CD4-positive, alpha-beta T cell treated with Interleukin-1 beta for 1 hour (primary cell): Measurements from ENCODE around the gene PTPRCAP.

Experiments
- DNase-seq, 2 donors: peaks; one replicate each; pipeline ENCODE4 v3.0.0-alpha.2; 2020 to 2022

PTPRCAP gene

DNA sequence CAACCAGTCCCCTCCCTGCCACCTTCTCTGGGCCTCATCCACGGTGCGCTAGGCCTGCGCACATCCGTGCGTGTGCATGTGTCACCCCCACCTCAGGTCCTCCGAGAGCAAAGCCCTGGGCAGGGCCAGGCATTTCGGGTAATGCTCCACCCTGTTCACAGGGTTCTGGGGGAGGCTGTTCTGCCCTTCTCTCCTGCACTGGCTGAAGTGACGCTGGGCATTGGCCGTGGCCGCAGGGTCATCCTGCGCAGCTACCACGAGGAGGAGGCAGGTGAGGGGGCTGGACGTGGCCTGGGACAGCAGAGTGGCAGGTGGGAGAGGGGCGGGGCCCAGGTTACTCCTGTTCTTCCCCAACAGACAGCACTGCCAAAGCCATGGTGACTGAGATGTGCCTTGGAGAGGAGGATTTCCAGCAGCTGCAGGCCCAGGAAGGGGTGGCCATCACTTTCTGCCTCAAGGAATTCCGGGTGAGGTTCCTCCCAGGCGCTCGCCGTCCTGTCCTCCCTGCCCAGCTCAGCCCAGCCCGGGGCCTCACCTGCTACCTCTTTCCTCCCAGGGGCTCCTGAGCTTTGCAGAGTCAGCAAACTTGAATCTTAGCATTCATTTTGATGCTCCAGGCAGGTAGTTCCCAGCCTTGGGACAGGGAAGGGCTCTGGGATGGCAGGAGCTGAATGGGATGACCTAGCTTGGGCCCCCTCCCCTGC lies 41.8 kb downstream of the PTPRCAP start:
- no peak for DNase-seq

DNA sequence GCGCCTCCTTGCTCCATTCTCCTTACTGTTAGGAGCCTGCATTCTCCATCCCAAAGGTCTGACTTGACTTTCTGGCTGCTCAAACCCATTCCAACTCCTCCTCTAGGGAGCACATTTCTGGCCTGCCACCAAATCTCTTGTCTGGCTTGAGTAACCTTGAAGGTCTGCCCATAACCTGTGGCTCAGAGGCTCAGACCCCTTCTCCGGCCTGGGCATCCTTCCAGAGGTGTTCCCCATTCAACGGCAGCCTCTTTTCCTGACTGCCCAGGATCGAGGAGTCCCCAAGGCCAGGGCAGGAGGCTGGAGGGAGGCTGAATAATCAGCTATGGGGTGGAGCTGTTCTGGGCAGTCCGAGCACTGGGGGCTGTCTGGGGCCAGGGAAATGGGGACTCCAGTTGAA lies 43.5 kb downstream of the PTPRCAP start:
- DNase-seq = no peak

DNA sequence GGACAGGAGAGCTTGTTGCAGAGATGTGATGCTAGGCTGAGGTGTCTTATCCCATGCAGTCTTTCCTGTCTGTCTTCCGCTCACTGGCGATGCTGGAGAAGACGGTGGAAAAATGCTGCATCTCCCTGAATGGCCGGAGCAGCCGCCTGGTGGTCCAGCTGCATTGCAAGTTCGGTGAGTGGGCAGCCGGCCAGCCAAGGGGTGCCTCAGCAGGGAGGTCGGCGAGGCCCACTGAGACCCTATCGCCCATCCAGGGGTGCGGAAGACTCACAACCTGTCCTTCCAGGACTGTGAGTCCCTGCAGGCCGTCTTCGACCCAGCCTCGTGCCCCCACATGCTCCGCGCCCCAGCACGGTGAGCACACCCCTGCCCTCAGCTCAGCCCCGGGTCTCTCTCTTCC lies 44.0 kb downstream of the PTPRCAP start:
- DNase-seq = no peak

DNA sequence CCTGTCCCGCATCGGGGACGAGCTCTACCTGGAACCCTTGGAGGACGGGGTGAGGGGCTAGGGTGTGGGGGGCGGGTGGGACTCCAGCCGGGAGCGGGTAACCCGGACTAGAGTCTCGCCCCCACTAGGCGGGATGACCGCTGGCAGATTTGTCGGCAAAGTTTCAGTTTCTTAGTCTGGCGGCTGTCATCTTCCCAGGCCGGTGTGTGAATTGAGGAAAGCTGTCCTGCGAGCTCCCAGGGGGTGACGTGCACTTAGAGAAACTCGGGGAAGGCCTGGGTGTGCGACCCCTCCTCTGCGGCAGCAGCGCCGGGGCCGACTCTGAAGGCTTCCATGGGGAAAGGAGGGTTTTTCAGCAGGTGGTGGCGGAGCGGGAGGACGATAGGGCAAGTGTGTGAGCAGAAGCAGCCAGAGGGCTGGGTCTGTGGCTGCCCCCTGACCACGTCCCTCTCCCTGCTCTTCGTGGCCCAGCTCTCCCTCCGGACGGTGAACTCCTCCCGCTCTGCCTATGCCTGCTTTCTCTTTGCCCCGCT lies 45.2 kb downstream of the PTPRCAP start:
- DNase-seq = no peak

DNA sequence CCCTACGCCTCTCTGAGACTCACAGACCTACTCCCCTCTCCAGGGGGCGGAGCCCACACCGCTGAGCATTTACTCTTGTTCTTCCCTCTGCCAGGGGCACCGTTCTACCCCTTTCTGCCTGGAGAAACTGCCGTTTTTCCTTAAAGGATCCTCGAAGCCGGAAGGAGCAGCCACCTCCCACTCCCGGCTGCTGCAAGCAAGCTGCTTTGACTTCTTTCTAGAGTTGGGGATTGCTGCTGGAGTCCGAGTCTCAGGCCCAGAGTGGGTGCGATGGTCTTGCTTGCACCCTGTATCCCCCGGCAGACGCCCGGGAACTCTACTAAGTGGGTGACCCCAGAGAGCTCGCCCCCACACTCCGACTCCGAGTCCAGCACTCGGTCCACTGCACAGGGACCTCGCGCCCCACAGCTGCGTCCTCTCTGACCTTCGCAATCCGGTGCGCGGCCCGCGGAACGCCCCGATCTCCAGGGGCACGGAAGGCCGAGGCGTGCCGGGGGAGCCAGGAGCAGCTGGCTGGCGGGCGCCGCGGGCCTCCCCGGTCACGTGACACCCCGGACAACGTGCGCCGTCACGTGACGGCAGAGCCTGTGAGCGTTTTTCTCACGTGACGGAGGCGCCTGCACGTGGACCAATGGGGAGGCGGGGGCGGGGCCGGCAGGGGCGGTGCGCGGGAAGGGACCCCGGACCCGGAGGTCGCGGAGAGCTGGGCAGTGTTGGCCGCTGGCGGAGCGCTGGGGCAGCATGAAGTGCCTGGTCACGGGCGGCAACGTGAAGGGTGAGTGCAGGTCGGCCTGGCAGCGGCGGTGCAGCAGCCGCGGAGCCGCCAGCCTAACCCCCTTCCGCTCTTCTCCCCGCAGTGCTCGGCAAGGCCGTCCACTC lies 45.9 kb downstream of the PTPRCAP start, which contains the start of gene RAD9A:
RAD9A (plus strand) TSS at position 683 of the 879 bp plus-strand sequence; CDS start at position 742, 59 bp downstream.
- DNase-seq = peak; percentile 91 to 92

DNA sequence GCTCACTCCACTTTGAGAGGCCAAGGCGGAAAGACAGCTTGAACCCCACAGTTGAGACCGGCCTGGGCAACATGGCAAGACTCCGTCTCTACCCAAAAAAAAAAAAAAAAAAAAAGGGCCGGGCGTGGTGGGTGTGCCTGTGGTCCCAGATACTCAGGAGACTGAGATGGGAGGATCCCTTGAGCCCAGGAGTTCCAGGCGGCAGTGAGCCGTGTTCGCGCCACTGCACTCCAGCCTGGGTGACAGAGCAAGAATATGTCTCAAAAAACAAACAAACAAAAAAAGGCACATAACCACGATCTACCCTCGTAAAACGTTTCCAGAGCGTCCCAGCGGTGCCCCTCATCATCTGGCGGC lies 46.6 kb downstream of the PTPRCAP start:
- DNase-seq = no peak

DNA sequence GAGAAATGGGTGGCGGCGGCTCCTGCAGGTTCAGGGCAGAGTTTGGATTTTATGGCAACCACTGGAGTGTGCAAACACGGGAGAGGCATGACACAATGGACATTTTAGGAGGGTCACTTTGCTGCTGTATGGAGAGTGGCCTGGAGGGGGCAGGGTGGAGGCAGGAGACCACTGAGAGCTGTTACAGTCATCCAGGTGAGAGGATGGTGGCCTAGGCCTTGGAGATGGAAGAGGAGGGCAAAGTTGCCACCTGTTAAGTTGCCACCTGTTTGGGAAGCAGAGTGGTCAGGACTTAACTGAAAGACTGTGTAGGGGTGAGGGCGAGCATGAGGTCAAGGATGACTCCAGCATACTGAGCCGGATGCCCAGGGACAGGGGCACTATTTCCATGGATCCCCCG lies 48.0 kb downstream of the PTPRCAP start:
- peak; percentile 51 to 66 for DNase-seq

DNA sequence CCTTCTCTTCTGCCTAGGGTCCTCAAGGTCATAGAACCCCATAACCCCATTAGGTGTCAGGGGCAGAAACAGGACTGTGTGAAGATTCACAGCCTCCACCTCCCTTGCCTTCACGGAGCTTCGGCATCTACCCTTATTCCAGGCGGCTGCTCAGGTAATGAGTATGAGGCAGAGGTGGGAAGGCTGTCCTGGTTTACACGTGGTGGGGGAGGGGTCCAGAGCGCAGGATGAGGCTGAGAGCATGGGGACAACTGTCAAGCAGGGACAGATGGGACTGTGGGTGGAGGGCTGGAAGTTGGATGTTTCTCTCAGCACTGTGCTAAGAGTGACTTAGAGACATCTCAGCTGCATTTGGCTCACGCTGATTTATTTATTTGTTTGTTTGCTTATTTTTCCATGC lies 50.0 kb downstream of the PTPRCAP start:
- no peak for DNase-seq

DNA sequence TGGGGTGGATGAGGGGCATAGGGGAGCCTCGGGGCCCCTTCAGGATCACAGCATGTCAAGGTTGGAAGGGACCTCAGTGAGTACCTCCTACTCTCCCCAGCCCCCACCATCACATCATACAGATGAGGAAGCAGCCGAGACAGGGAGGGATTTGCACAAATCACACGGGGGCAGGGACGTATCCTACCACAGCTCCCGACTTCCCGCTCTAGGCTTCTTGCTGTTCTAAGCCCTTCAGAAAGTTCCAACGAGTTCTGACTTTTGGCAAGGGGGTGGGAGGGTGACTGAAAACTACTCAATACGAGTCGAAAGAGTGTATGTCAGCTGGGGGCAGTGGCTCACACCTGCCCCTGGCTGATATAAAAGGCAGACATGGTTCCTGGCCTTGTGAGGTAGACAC lies 50.4 kb downstream of the PTPRCAP start:
- DNase-seq = no peak
